Stimulated activated CD8-positive, alpha-beta memory T cell treated with anti-CD3 and anti-CD28 coated beads, Interleukin-4, amount 100 ng/mL, for 4 hours (primary cell): ENCODE measurements around the gene HCCS.
"Not testable (repeated sequence)": the region's sequence is repeated elsewhere in the genome, so short reads cannot be mapped to it uniquely, and the experiment has no call there.

Source experiments
- DNase-seq, 2 donors: peaks; one replicate each; pipeline ENCODE4 v3.0.0-alpha.2; 2020; ENCODE audit warnings: low read depth in 2 of 2, low spot score in 1 of 2

The HCCS gene

DNA sequence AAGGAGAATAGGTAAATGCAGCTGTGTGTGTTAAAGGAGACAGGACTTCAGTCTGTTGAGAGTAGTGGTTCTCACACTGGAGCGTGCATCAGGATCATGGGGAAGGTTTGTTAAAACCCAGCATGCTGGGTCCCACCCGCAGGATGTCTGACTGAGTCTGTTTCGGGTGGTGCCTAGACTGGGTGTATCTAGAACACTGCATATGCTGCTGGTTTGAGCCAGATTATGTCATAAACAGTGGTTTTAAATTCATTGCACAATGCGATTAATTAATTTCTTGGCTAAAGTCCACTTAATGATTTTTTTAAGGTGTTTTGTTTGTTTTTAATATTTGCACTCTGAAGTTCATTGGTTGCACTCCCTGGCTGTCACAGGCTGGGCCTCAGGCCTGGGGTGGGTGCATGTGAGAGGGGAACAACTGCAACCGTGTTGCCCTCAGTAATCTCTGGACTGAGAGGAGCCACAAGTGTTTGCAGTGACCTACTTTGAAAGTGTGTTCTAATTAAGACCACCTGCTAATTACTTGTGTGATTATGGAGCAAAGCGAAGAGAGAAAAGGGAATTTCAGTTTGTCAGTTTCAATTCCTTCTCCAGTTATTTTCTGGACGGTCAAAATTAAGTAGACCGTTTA is 8.3 kb downstream of the HCCS start:
- no peak for DNase-seq

DNA sequence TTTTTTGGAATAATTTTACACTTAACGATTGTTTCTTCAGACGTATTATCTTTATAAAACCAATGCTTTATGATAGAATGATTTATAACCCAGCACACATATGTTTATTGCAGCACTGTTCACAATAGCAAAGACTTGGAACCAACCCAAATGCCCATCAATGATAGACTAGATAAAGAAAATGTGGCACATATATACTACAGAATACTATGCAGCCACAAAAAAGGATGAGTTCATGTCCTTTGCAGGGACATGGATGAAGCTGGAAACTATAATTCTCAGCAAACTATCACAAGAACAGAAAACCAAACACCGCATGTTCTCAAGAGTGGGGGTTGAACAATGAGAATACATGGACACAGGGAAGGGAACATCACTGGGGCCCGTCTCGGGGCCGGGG is 12.0 kb downstream of the HCCS start:
- DNase-seq: not testable (repeated sequence)

DNA sequence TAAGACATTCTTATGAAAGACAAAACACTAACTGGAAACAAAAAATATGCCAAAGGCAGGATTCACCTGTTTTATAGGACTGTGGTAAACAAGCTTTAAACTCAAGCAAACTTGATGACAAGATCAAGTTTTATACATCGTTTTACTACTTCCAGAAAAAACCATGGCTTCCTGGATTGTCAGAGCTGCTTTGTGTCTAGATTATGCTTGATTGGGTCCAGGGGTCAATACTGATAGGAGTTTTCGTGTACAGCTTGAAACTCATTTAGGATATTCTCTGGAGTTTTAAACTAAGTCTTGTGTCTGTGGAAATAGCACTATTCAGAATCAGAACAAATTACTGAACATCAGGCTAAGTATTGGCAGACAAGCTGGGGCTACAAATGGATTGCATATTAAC is 13.0 kb downstream of the HCCS start:
- no peak for DNase-seq

- no peak for DNase-seq
These were observed 13.9 kb downstream of the HCCS start for GRCh38 chrX:11125060-11125459.

DNA sequence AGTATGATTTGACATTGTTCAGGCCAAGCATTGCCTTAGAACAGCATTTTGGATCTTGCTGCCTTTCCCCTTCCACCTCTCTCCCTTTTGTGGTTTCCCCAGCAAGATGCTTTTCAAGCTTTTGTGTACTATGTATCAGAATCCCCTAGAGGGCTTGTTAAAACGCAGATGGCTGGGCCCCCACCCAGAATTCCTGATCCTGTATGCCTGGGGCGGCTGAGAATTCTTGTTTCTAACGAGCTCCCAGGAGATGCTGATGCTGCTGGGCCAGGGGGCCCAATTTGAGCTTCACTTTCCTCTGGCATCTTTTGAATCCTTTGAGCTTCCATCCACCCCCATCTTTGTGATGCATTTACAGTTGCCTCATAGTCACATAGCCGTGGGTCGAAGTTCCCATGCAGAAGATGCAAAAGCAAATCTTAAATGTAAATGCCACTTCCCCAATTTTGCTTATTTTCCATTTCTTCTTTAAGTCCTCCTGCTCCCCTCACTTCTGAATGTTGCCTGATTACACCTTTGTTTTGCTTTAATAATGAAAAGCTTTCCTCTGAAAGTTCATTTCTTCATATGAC is 18.5 kb downstream of the HCCS start:
- no peak for DNase-seq

DNA sequence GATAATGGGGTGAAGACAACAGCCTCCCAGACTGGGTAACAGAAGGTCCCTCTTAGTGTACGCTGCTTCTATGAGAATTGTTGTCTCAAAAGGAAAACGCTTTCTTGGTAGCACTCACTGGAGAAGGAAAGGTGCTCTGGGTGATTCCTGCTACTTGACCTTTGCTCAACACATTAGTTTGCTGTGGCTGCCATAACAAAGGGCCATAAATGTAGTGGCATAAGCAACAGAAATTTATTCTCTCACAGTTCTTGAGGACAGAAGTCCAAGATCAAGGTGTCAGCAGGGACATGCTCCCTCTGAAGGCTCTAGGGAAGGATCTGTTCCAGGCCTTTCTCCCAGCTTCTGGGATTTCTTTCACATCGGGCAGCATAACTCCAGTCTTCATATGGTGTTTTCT is 19.0 kb downstream of the HCCS start:
- no peak for DNase-seq

DNA sequence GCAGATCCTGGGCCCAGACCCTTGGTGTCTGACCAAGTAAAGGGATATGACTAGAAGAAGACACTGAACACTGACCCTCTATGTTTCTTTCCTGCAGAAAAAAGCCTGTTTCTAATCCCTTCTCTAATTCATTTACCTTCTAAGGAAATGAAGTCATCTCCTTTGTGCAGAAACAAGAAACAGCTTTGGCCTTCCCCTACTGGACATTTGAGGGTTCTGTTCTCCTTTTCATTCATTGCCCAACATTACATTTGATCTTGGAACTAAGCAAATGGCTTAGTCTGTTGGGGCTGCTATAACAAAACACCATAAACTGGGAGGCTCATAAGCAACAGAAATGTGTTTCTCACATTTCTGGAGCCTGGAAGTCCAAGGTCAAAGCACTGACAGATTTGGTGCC is 20.0 kb downstream of the HCCS start:
- no peak for DNase-seq

- DNase-seq: no peak
These were observed 24.5 kb downstream of the HCCS start for GRCh38 chrX:11135564-11136185.

GRCh38 chrX:11137543-11138139 is 26.5 kb downstream of the HCCS start:
- no peak for DNase-seq

DNA sequence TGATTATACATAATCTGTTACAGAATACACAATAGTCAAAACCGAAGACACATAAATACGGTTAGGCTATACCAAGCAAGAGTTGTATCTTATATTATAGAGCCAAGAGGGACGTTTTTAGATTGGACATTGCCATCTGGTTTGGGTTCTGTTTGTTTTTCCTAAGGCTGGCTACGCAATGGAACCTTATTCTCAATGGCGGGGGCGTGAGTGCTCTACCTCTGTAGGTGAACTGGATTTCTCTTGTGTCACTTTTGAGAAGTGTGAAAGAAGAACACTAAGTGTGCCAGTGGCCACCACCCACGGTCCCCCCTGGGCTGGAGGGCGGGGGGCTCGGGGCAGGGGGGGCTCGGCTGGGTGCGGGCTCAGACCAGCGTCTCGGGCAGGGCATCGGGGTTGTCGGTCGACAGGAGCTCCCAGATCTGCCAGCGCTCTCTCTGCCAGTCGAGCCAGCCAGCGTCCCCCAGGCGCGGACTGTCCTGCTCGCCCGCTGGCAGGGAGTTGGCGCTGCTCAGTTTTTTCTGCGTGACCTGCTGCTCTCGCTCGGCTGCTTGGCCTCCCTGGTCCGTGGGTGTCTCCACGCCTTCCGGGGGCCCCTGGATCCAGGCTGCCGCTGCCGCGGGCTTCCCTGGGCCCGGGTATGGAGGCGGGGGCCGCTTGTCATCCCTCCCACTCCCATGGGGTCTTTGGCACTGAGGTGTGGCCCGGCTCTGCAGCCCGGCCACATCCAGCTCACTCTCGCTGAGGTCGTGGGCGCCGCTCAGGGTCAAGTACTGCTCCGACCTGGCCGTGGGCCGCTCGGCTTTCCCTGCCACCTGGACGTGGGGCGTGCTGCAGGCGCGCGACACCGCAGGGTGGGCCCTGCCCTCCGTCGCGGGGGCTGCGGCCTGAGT is 27.6 kb downstream of the HCCS start:
- DNase-seq: no peak

DNA sequence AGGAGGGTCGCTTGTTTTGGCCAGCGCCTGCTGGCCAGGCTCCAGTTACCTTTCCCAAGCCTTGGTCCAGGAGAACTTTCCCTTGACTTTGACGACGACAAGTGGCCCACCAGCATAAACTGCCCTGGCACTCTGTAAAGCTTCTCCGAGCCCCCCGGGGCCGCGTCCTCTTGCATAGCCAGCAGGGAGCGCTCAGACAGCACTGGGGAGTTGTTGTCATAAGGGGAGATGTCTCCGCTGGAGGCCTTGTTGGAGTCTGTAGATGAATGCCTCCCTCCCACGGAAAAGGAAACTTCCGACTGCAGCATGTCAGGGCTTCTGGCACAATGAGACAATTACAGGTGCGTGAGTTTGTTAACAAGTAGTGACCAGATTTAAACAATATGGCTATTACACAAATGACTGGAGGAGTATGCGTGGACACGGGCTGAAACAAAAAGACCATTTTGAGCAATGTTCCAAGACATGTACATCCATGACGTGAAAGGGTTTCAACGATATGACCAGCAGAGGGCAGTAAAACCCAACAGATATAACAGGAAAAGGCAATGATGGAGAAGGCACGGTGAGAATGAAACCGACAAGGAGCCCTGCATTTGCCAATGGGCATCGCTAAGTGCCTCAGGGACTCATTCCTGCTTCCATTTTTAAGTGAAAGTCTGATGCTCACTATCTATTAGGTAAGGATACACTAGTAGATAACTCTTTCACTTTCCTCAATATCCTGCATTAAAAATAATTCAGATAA is 33.0 kb downstream of the HCCS start:
- DNase-seq: peak in 1 of 2 donors; percentile 1

- no peak for DNase-seq
These were observed 35.3 kb downstream of the HCCS start for GRCh38 chrX:11146411-11146810.

- DNase-seq: no peak
These were observed 37.3 kb downstream of the HCCS start for GRCh38 chrX:11148401-11148800.

DNA sequence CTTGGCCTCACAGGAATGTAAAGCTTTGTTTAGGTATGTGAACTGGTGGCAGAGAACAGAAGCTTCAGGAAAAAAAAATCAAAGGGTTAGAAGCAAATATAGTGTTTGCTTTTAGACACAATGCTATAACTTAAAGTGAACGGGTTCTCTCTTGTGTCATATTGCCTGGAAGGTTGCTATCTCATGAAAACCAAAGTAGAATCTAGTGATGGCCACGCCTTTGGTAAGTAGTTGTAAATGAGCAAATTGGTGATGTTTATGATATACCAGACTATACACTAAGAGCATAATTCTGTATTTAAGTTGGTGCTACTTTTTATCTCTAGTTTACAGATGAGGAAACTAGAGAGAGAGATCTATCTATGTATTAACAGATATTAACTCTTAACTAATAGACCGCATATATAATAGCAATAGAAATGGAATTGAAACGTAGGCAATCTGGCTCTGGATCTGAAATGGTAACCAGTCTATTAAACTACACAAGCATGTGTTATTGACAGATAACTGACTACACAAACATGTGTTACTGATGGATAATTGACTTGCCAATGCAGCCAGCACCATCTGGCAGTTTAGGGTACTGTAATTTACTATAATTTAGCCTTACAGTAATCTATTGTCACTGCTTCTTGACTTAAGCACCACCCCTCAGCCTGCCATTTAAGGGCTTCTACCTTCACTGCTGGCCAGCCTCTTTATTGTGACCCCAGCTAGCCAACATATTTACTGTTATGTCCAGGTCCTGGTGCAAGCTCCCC is 40.8 kb downstream of the HCCS start:
- no peak for DNase-seq

GRCh38 chrX:11159149-11159548 is 48.0 kb downstream of the HCCS start:
- no peak for DNase-seq

DNA sequence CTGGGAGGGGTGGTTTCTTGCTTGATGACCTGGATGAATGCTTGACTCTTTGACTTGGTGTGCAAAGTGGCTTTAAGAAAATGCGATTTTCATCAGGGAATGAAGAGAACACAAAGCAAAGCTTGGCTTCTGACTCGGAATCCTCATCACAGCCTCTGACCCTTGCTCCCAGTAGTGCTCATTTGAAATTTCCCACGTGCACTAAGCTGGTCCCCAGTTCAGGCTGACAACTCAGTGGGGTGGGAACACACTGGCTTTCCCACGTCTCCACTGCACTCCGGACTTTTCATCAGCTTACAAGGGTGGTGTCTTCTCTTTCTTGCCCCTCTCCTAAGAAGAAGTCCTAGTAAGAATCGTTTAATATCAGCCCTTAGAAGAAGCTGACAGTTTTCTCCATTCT is 53.3 kb downstream of the HCCS start:
- no peak for DNase-seq

DNA sequence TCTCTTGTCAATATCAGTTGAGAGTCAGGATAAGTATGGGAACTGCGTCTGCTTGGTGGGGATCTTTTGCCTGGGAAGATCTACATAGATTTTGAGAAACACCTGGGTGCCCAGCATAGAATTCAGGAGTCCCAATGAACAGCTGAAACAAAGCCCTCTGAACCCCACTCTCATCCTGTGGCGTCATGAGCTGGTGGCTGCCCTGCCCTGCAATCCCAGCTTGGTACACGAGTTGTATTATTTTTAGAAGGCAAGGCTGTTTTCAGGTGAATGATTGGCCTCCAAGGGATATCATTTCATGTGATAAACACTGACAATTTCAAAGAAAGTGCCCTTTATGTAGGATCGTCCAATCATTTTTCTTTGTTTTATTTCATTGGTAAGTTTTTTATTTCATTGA is 60.8 kb downstream of the HCCS start:
- DNase-seq: no peak

DNA sequence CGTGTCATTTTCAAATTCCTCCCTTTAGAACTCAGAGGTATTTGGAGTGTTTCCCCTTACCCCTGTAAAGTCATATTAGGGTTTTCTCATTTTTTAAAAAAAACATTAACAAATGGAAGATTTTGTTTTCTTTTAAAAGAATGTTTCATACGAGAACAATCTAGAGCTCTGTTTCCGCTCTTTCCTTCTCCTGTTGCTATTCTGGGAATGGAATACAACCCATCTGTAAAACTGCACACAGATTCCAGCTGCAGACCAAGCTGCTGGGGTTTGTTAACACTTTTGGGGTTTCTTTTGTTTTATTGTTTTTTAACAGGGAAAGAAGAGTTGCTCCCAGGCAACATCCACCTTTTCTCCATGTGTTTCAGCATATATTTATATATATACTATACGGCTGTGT is 61.3 kb downstream of the HCCS start:
- no peak for DNase-seq
